RKO (cell line): ENCODE data around the gene VPS13A.
"Not testable (repeated sequence)": the region's sequence is repeated elsewhere in the genome, so short reads cannot be mapped to it uniquely, and the experiment has no call there.

Experiments
- DNase-seq: peaks from one replicate; pipeline ENCODE4 v3.0.0-alpha.2; 2016; ENCODE audit warnings: low spot score

VPS13A gene

DNA sequence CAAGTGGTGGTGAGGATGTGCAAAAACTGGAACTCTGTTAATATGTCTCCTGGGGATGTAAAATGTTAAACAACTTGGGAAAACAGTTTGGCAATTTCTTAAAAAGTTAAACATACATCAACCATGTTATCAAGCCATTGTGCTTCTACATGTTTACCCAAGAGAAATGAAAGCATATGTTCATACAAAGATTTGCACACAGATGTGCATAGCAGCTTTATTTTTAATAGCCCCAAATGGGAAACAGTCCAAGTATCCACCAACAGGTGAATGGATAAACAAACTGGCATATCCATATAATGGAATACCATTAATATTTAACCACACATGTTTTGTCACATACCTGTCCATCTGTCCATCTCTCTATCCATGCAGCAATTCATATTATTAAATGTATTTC lies 6.2 kb downstream of the VPS13A start:
- no peak for DNase-seq

DNA sequence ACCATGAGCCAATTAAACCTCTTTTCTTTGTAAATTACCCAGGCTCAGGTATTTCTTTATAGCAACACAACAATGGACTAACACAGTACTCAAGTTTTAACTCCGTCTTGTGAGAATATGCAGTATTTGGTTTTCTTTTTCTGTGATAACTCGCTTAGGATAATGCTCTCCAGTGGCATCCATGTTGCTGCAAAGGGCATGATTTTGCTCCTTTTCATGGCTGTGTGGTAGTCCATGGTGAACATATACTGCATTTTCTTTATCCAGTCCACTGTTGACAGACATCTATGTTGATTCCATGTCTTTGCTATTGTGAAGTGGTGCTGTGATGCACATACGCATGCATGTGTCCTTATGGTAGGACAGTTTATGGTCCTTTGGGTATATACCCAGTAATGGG lies 10.9 kb downstream of the VPS13A start:
- no peak for DNase-seq

DNA sequence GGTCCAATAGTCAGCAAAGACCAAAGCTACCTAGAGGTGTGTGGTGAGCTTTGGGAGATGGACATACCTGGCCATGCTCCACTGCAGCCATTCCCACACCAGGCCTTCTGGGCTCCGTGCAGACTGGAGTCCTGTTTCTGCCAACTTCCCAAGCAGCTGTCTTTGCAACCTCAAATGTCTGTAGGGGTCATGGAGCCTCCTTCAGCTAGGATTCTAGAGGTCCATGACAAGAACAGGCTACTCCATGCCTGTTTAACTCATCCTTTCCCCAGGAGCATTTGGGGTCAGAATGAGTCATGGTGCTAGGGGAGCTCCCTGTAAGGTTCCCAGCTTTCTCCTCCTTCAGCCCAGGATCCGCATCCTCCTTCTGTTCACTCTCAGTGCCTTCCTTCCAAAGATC lies 17.1 kb downstream of the VPS13A start:
- DNase-seq: no peak

DNA sequence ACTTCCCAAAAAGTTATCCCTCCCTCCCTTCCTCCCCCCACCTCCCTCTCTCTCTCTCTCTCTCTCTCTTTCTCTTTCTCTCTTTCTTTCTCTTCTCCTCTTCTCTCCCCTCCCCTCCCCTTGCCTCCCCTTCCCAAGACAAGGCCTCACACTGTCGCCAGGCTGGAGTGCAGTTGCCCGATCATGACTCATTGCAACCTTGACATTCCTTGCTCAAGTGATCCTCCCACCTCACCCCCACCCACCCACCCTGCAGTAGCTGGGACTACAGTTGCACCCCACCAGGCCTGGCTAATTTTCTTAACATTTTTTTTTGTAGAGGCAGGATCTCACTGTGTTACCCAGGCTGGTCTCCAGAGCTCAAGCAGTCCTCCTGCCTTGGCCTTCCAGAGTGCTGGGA lies 32.8 kb downstream of the VPS13A start:
- no peak for DNase-seq

DNA sequence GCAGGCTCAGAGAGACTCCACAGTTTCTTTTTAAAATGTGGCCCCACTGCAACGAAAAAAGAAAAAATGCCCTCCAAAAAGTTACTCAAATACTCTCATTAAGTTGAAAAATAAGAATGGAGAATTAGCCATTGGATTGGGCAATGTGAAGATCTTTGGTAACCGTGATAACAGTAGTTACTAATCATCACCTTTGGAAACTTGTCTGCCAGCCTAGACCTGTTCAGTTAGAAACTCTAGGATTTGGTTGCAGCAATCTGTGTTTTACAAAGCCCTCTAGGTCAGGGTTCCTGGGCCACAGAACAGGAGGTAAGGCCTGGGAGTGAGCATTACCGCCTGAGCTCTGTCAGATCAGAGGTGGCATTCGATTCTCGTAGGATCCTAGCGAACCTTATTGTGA lies 34.2 kb downstream of the VPS13A start:
- no peak for DNase-seq

DNA sequence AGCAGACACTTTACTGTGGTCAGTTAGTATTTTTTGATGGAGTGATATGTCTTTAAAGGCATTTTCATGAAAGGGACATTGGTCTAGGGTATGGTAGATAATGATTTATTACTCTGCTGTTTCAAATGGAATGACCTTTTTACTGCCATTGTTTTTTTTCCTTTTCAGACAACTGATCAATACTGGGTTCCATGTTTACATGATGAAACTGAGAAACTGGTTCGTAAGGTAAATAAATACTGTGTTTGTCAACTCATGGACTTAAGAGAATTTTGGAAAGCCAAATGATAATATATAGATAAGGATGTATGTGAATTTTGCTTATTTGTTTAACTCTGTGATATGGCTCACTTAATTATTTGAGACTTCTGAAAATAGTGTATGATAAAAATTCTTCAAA lies 35.5 kb downstream of the VPS13A start:
- DNase-seq: no peak

DNA sequence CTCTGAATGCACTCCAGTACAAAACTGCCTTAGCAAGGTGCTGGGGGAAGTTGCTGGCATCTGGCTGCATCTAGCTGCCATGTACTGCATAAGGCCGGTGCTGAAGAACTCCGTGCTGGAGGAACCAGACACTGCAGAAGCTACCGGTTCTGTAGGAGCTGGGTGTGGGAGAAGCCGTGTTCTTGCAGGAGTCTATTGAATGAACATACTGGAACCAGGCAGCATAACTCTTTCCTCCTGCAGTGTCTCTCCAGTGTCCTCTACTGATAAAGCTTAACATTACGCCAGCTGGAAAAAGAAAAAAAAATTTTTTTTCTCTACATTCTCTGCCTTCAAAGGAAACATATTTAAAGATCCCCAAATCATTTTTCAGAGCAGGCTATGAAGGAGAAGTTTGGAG lies 38.5 kb downstream of the VPS13A start:
- DNase-seq: peak; percentile 21

DNA sequence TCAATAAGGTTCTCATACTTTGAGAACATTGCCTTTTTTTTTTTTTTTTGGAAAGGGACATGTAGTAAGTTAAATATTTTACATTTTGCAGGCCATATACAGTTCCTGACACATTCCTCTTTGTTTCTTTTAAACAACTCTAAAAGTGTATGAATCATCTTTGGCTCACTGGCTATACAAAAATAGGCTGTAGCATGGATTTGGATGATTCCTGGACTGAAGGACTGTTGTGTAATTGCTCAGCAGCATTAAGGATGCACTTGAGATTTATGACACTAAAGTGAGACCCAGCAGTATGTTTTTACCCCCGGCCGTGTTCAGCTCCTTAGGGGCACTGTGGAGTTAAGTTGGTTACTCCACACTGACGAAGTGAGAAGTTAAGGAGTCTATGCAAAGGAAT lies 41.3 kb downstream of the VPS13A start:
- peak; percentile 36 for DNase-seq

DNA sequence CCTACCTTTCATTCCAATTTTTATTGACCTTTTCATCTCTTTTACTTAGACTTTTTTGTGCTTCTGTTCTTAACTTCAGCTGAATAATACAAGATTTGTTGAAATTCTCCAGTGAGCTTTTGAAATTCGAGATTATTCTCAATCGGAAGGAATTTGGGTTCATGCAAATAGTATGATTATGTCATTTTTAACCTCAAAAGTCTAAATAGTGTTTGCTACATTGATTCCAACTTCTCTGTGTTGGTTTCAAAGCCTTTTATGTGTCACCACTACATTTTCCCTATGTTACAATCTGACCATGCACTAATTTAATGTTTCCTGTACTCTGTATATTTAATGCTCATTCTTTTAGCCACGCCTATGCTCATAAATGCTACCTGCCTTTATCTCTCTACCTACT lies 44.1 kb downstream of the VPS13A start:
- DNase-seq: no peak

DNA sequence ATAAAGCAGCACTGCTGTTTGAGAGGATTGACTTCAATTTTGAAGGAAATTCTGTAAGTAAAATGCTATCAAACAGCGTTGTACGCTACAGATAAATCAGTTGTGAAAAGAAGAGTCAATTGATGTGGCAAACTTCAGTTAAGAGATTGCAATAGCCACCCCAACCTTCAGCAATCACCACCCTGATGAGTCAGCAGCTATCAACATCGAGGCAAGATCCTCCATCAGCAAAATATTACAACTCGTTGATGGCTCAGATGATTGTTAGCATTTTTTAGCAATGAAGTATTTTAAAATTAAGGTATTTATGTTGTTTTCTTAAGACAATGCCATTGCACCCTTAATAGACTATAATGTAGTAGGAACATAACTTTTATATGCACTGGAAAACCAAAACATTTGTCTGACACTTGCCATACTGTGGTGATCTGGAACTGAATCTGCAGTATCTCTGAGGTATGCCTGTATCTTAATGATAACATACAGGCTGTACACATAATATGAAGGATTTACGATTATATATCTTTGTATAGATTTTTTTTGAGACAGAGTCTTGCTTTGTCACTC lies 47.5 kb downstream of the VPS13A start:
- DNase-seq: no peak

DNA sequence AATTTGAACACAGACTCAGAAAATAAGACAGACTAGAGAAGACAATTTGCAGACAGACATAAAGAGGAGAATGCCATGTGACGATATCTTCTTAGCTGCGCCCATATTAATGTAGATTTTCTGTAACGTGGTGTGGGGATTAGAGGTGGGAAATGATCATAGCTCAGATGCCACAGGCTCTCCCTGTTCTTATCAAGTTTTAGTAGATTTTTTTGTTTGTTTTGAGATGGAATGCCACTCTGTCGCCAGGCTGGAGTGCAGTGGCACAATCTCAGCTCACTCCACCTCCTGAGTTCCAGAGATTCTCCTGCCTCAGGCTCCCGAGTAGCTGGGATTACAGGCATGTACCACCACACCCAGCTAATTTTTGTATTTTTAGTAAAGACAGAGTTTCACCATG lies 59.4 kb downstream of the VPS13A start:
- DNase-seq: no peak

DNA sequence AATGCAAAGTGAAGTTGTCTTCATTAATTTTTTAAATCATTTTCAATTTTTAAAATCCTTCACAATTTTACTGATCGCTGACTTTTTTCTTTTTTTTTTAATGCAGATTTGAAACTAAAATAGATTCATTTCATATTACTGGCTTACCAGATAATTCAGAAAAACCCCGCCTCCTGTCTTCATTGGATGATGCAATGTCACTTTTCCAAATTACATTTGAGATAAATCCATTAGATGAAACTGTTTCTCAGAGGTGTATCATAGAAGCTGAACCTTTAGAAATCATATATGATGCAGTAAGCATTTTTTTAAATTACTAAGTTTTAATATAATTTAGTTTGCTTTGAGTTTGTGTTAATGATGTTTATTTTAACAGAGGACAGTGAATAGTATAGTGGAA lies 60.6 kb downstream of the VPS13A start:
- DNase-seq: no peak

DNA sequence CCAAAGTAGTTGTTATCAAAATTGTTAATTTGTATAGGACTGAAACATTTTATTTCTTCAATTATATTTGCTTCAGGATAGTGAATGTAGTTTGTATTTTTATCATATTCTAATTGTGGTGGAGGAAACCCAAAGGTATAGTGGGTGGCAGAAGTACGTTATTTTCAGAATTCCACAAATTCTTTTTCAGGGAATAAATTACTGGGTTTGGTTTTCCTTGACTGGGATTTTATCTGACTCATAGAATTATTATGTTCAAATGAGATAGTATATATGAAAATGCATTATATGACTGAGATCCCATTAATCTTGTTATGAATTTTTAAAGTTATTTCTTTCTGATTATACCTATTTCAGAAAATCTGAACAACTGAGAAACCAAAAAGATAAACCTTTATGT lies 73.7 kb downstream of the VPS13A start:
- DNase-seq: no peak

DNA sequence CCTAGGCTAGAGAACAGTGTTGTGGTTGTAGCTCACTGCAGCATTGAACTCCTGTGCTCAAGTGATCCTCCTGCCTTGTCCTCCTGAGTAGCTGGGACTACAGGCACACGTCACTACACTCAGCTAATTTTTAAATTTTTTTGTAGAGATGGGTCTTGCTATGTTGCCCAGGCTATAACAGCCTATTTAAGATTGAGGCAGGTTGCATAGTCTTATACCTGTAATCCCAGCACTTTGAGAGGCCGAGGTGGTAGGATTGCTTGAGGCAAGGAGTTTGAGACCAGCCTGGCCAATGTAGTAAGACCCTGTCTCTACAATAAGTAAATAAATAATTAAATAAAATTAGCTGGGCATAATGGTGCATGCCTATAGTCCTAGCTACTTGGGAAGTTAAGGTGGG lies 79.9 kb downstream of the VPS13A start:
- DNase-seq: no peak

DNA sequence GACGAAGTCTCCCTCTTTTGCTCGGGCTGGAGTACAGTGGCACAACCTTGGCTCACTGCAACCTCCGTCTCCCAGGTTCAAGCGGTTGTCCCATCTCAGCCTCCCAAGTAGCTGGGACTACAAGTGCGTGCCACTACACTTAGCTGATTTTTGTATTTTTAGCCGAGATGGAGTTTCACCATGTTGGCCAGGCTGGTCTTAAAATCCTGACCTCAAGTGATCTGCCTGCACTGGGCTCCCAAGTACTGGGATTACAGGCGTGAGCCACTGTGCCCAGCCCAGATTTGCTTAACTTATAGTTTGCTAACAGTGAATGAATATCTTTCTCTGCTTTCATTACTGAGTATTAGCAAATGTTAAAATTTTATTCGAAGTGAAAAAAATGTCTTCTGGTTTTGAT lies 84.3 kb downstream of the VPS13A start:
- no peak for DNase-seq

DNA sequence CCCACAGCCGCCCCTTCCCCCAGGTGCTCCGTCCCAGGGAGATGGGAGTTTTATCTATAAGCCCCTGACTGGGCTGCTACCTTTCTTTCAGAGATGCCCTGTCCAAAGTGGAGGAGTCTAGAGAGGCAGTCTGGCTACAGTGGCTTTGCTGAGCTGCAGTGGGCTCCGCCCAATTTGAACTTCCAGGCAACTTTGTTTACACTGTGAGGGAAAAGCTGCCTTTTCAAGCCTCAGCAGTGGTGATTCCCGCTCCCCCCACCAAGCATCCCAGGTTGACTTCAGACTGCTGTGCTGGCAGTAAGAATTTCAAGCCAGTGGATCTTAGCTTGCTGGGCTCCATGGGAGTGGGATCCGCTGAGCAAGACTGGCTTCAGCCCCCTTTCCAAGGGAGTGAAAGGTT lies 90.4 kb downstream of the VPS13A start:
- DNase-seq: not testable (repeated sequence)

DNA sequence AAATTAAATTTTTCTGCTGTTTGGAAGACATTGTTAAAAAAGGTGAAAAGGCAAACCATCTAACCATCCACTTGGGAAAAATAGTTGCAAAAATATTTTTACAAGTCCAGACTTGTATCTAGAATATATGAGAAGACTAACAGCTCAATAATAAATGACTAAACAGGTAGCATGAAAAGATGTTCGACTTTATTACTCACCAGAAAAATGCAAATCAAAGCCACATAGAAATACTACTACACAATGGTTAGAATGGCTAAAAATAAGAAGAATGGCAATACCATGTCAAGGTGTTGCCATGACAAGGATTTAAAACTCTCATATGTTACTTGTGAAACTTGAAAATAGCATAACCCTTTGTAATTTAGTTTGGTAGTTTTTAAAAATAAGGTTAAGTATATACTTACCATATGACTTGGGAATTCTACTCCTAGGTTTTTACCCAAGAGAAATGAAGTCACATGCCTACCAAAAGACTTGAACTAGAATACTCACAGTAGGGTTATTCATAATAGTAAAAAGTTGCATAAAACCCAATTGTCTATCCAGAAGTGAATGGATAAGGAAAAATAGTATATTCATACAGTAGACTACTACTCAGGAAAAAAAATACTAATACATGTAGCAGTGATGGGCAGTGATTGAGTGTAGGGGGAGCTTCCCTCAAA lies 93.8 kb downstream of the VPS13A start:
- DNase-seq: no peak

DNA sequence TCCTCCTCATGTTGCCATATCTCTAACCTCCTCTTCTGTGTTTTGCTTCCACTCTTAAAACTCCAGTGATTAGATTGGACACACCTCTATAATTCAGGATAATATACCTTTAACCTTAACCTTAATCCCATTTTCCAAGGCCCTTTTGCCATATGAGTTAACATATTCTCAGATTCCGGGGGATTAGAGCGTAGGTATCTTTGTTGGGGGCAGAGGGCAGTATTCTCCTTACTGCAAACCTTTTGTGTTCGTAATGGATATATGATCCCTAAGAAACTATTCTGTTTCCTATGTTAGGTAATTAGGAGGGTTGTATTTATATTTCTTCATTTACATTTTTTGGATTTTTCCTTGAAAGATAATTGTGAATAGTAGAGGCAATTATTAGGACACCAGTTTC lies 99.5 kb downstream of the VPS13A start:
- peak; percentile 9 for DNase-seq

DNA sequence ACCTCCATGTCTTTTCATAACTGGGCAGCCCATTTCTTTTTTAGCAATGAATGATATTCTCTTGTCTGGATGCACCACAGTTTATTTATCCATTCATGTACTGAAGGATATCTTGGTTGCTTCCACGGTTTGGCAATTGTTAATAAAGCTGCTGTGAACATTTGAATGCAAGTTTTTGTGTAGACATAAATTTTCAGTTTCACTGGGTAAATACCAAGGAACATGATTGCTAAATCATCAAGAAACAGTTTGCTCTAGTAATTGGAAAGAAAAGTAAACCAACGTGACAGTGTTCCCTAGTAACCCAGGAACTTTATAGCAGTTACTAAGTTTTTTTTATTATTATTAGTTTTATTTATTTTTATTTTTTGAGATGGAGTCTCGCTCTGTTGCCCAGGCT lies 100.4 kb downstream of the VPS13A start:
- no peak for DNase-seq

DNA sequence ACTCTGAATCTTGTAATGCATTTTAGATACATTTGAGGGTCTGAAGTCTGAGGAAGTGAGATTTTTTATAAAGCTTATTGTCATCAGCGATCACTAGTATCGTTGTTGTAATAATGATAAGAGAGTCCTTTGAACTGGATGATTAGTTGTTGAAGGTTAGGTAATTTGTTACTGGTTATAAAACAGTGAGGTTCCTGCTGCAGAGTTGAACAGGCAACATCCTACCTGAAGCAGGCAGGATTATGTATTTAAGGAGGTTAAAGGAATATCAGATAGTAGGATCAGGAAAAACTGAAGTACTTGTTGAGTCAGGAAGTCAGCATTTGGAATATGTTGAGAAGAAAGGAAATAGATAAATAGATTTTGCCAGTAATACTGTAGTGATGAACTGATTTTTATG lies 106.7 kb downstream of the VPS13A start:
- DNase-seq: no peak

DNA sequence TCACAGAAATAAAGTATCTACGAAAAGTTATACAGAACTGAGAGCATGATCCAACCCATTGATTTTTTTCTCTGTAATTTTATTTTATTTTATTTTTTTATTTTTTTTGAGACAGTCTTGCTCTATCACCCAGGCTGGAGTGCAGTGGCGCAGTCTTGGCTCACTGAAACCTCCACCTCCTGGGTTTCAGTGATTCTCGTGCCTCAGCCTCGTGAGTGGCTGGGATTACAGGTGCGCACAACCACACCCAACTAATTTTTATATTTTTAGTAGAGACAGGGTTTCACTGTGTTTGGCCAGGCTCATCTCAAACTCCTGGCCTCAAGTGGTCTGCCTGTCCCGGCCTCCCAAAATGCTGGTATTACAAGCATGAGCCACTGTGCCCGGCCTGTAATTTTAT lies 107.3 kb downstream of the VPS13A start:
- DNase-seq: no peak

DNA sequence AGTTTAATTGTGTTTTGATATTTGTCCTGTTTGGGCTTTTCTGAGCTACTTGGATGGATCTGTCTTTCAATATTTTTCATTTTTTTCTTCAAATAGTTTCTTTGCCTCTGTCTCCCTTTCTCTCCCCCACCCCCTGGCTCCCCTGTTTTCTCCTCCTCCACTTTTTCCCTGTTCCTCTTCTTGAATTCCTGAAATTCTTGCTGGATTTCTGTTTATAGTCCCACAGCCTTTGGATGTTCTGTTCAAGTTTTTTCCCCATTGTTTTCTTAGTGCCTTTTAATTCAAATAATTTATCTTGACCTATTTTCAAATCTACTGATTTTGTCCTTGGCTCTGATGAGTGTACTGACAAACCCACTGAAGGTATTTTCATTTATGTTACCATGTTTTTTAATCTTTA lies 113.0 kb downstream of the VPS13A start:
- DNase-seq: no peak

DNA sequence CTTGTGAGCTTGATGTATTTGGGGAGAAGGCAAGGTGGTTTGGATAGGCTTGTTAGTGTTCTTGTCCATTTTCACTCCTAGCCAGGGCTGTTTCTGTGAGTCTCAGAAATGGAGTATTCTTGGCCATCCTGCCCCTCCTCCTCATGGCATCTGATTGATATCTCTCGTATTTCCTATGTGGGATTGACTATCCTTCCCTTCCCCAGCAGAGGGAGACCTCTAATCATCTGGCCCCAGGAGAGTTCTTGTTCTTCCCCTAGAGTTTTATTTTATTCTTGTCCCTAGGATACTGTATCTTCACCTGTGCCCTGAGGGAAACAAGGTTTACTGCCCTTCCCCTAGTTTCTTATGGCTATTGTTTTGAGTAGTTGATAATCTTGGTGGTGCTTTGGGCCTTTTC lies 114.4 kb downstream of the VPS13A start:
- peak; percentile 29 for DNase-seq

DNA sequence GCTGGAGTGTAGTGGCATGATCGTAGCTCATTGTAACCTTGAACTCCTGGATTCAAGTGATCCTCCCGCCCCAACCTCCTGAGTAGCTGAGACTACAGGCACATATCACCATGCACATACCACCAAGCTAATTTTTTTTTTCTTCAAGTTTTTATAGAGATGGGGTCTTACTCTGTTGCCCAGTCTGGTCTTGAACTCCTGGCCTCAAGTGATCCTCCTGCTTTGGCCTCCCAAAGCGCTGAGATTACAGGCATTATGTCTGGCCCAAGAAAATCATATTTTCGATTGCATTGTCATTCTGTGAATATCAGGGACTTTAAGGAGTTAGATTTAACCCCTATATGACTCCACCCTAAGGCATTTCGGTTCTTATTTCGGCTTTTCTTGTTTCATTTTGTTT lies 116.6 kb downstream of the VPS13A start:
- DNase-seq: no peak

DNA sequence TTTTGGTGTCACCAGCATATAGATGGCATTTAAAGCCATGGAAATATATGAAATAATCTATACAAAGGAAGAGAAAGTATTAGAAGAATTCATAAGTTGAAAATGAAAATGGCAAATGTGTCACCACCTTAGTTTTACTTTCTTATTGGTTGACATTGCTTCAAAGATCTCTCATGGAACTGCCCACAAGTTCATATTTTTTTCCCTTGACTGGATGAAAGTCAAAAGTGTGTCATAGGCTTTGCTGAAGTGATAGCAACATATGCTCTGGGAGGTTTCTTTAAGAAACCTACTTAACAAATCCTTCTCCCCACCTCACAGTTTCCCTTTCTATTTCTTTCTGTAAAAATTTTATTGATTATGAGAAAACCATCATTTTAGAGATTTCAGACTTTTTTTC lies 127.2 kb downstream of the VPS13A start:
- no peak for DNase-seq
